H9 (cell line): ENCODE measurements around the gene MUC5AC. TPM values are rescaled to one million over a fixed set of nuclear protein-coding genes. Genes with fewer than 3 reads are reported as not detected.
"Not testable (repeated sequence)": the region's sequence is repeated elsewhere in the genome, so short reads cannot be mapped to it uniquely, and the experiment has no call there.

Source experiments
- DNase-seq: peaks from one replicate; pipeline ENCODE4 v3.0.0-alpha.2; 2017
- H2AFZ ChIP-seq: one replicate; pipeline ENCODE4 v1.6.1; 2013; ENCODE audit warnings: mild to moderate bottlenecking, low read length, control low read depth, moderate library complexity
- H2AK5ac ChIP-seq: 2 replicates; pipeline ENCODE4 v1.6.1; 2013; ENCODE audit warnings: low read length, control low read depth, mixed read lengths; ENCODE audit not compliant: insufficient read length
- H2BK120ac ChIP-seq: one replicate; pipeline ENCODE4 v1.6.1; 2013; ENCODE audit warnings: low read depth, mild to moderate bottlenecking, low read length, control low read depth, inconsistent platforms; ENCODE audit not compliant: poor library complexity, severe bottlenecking
- H2BK12ac ChIP-seq: 2 replicates; pipeline ENCODE4 v1.6.1; 2013; ENCODE audit warnings: low read length, control low read depth, mixed read lengths, low read depth; ENCODE audit not compliant: insufficient read length
- H2BK15ac ChIP-seq: 2 replicates; pipeline ENCODE4 v1.6.1; 2013; ENCODE audit warnings: low read depth, low read length, control low read depth
- H2BK20ac ChIP-seq: one replicate; pipeline ENCODE4 v1.6.1; 2013; ENCODE audit warnings: low read depth, mild to moderate bottlenecking, low read length, control low read depth, inconsistent platforms; ENCODE audit not compliant: poor library complexity, severe bottlenecking
- H2BK5ac ChIP-seq: 2 replicates; pipeline ENCODE4 v1.6.1; 2013; ENCODE audit warnings: low read length, control low read depth, mixed read lengths; ENCODE audit not compliant: insufficient read length
- H3K14ac ChIP-seq: 2 replicates; pipeline ENCODE4 v1.6.1; 2013; ENCODE audit warnings: low read length, control low read depth; ENCODE audit not compliant: insufficient read depth
- H3K18ac ChIP-seq: 2 replicates; pipeline ENCODE4 v1.6.1; 2013; ENCODE audit warnings: low read depth, mild to moderate bottlenecking, mixed read lengths, low read length, control low read depth; ENCODE audit not compliant: insufficient read length
- H3K23ac ChIP-seq: 2 replicates; pipeline ENCODE4 v1.6.1; 2013; ENCODE audit warnings: low read length, control low read depth, mixed read lengths, low read depth; ENCODE audit not compliant: insufficient read length
- H3K23me2 ChIP-seq: 2 replicates; pipeline ENCODE4 v1.6.1; 2013; ENCODE audit warnings: low read depth, mild to moderate bottlenecking, mixed read lengths, low read length, control low read depth; ENCODE audit not compliant: insufficient read length, poor library complexity, severe bottlenecking
- H3K27ac ChIP-seq: 2 replicates; pipeline ENCODE4 v1.5.1; 2013; ENCODE audit warnings: low read length, control low read depth, mixed read lengths, low read depth; ENCODE audit not compliant: insufficient read length
- H3K27me3 ChIP-seq: 2 replicates; pipeline ENCODE4 v1.6.1; 2013; ENCODE audit warnings: low read length, control low read depth, inconsistent platforms; ENCODE audit not compliant: insufficient read depth
- H3K4ac ChIP-seq: 2 replicates; pipeline ENCODE4 v1.6.1; 2013; ENCODE audit warnings: low read depth, mild to moderate bottlenecking, control low read depth, inconsistent platforms, low read length, moderate library complexity
- H3K4me1 ChIP-seq: 2 replicates; pipeline ENCODE4 v1.6.1; 2013; ENCODE audit warnings: low read length, control low read depth, inconsistent platforms; ENCODE audit not compliant: insufficient read depth
- H3K4me2 ChIP-seq: 2 replicates; pipeline ENCODE4 v1.6.1; 2013; ENCODE audit warnings: low read length, control low read depth, mixed read lengths; ENCODE audit not compliant: insufficient read length, insufficient read depth
- H3K56ac ChIP-seq: 2 replicates; pipeline ENCODE4 v1.6.1; 2013; ENCODE audit warnings: low read depth, mild to moderate bottlenecking, mixed read lengths, low read length, control low read depth; ENCODE audit not compliant: insufficient read length
- H3K79me1 ChIP-seq: 2 replicates; pipeline ENCODE4 v1.6.1; 2013; ENCODE audit warnings: low read depth, mild to moderate bottlenecking, moderate library complexity, low read length, control low read depth, inconsistent platforms; ENCODE audit not compliant: insufficient read depth, poor library complexity, severe bottlenecking
- H3K79me2 ChIP-seq: 2 replicates; pipeline ENCODE4 v1.6.1; 2013; ENCODE audit warnings: low read length, control low read depth, inconsistent platforms; ENCODE audit not compliant: insufficient read depth
- H3K9ac ChIP-seq: 2 replicates; pipeline ENCODE4 v1.6.1; 2013; ENCODE audit warnings: low read length, control low read depth, mixed read lengths; ENCODE audit not compliant: insufficient read length; ENCODE audit errors: extremely low read depth
- H3K9me3 ChIP-seq: one replicate; pipeline ENCODE4 v1.6.1; 2013; ENCODE audit warnings: low read depth, low read length, inconsistent platforms; ENCODE audit not compliant: control insufficient read depth
- H3T11ph ChIP-seq: one replicate; pipeline ENCODE4 v1.6.1; 2013; ENCODE audit warnings: mild to moderate bottlenecking, low read length, control low read depth, inconsistent platforms
- H4K20me1 ChIP-seq: one replicate; pipeline ENCODE4 v1.6.1; 2013; ENCODE audit not compliant: control insufficient read depth, insufficient read length, insufficient read depth
- H4K5ac ChIP-seq: 2 replicates; pipeline ENCODE4 v1.6.1; 2013; ENCODE audit warnings: low read depth, mild to moderate bottlenecking, mixed read lengths, low read length, control low read depth; ENCODE audit not compliant: insufficient read length
- H4K8ac ChIP-seq: replicated peaks from 2 replicates; pipeline ENCODE4 v1.6.1; 2013; ENCODE audit warnings: low read length, control low read depth, mixed read lengths, low read depth; ENCODE audit not compliant: insufficient read length
- H4K91ac ChIP-seq: 2 replicates; pipeline ENCODE4 v1.6.1; 2013; ENCODE audit warnings: low read depth, mild to moderate bottlenecking, moderate library complexity, mixed read lengths, low read length, control low read depth; ENCODE audit not compliant: insufficient read length
- H3K27ac Mint-ChIP-seq, 3 experiments: 2 replicates in 2 of 3; 3 replicates in 1 of 3; pipeline ENCODE4 v1.8.0; 2020 to 2021; ENCODE audit warnings: mixed read lengths in 3 of 3, mild to moderate bottlenecking in 1 of 3, moderate library complexity in 1 of 3
- H3K27me3 Mint-ChIP-seq: 2 replicates; pipeline ENCODE4 v1.8.0; 2021; ENCODE audit warnings: low read depth, mild to moderate bottlenecking, moderate library complexity, mixed read lengths
- H3K36me3 Mint-ChIP-seq, 3 experiments: 2 replicates in 2 of 3; 3 replicates in 1 of 3; pipeline ENCODE4 v1.8.0; 2020 to 2021; ENCODE audit warnings: low read depth in 3 of 3, mixed read lengths in 3 of 3; ENCODE audit not compliant: insufficient read depth in 1 of 3
- H3K4me1 Mint-ChIP-seq, 2 experiments: 2 replicates each; pipeline ENCODE4 v1.8.0; 2020; ENCODE audit warnings: mixed read lengths in 2 of 2
- H3K4me3 Mint-ChIP-seq, 2 experiments: 2 replicates in 1 of 2; 3 replicates in 1 of 2; pipeline ENCODE4 v1.8.0; 2020 to 2021; ENCODE audit warnings: mild to moderate bottlenecking in 2 of 2, mixed read lengths in 2 of 2, moderate library complexity in 1 of 2
- H3K9me3 Mint-ChIP-seq, 2 experiments: 2 replicates in 1 of 2; 3 replicates in 1 of 2; pipeline ENCODE4 v1.8.0; 2020; ENCODE audit warnings: mild to moderate bottlenecking in 2 of 2, mixed read lengths in 2 of 2, moderate library complexity in 1 of 2
- WGBS: extraction: QIAGEN DNeasy Blood & Tissue Kit; methylation state at CpG from one replicate; pipeline ENCODE4 v1.1.7; 2013; ENCODE audit warnings: missing lambda C conversion rate, low lambda C conversion rate, mixed read lengths; ENCODE audit not compliant: insufficient read length; ENCODE audit errors: extremely low coverage; 5-methylcytosine and 5-hydroxymethylcytosine counted together
- total RNA-seq: library from RNA; stranded (reverse); gene quantifications from 2 replicates; pipeline ENCODE4 v1.2.1, GENCODE V29; 2021
- TF ChIP-seq, protein P1 (sequence below): fragments of 200-600 bp; sonication (generic); conservative IDR thresholded peaks from 3 replicates; pipeline ENCODE4 v1.8.0; 2021; ENCODE audit warnings: antibody characterized with exemption, mild to moderate bottlenecking

Gene MUC5AC
- total RNA-seq, 1 experiment from 2014 or later: not detected

- Histone ChIP-seq H3K23me2 (no peaks in the 10 kb centered on the region), H2BK15ac (no peak overlapping the region), H3K4me1 (no peaks in the 10 kb centered on the region), H3T11ph (no peak overlapping the region), H4K8ac (no peak overlapping the region), H3K79me1 (no peaks in the 10 kb centered on the region), H3K9ac (no peak overlapping the region), H2AFZ (no peak overlapping the region), H3K14ac (no peak overlapping the region; the same call in 1 of the 2 replicates), H3K27ac (no peak overlapping the region), H3K9me3 (no peaks in the 10 kb centered on the region), H2BK20ac (no peak overlapping the region), H2BK5ac (no peak overlapping the region), H3K4ac (no peak overlapping the region), H2AK5ac (no peak overlapping the region), H4K20me1 (no peaks in the 10 kb centered on the region), H3K18ac (no peak overlapping the region), H4K5ac (no peak overlapping the region), H2BK120ac (no peak overlapping the region), H3K4me2 (no peak overlapping the region), H3K79me2 (no peaks in the 10 kb centered on the region), H3K56ac (no peak overlapping the region), H3K23ac (no peak overlapping the region), H2BK12ac (no peak overlapping the region), H4K91ac (no peak overlapping the region), H3K27me3 (no peaks in the 10 kb centered on the region)
- H3K4me3 Mint-ChIP-seq: no peak overlapping the region
- TF ChIP-seq, protein P1, sequence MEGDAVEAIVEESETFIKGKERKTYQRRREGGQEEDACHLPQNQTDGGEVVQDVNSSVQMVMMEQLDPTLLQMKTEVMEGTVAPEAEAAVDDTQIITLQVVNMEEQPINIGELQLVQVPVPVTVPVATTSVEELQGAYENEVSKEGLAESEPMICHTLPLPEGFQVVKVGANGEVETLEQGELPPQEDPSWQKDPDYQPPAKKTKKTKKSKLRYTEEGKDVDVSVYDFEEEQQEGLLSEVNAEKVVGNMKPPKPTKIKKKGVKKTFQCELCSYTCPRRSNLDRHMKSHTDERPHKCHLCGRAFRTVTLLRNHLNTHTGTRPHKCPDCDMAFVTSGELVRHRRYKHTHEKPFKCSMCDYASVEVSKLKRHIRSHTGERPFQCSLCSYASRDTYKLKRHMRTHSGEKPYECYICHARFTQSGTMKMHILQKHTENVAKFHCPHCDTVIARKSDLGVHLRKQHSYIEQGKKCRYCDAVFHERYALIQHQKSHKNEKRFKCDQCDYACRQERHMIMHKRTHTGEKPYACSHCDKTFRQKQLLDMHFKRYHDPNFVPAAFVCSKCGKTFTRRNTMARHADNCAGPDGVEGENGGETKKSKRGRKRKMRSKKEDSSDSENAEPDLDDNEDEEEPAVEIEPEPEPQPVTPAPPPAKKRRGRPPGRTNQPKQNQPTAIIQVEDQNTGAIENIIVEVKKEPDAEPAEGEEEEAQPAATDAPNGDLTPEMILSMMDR: no peak
- H3K27me3 Mint-ChIP-seq: peaks cover 3% of the 10 kb centered on the region; the same call in 1 of the 2 replicates
- H3K9me3 Mint-ChIP-seq: peaks cover 6 to 12% of the 10 kb centered on the region in 2 experiments; a peak in 2 of 5 replicates
- no peaks in the 10 kb centered on the region for H3K36me3 Mint-ChIP-seq
- H3K4me1 Mint-ChIP-seq: no peaks in the 10 kb centered on the region
- no peak for DNase-seq
- no peak overlapping the region for H3K27ac Mint-ChIP-seq
- no CpG with 5 or more reads among the region's 28 CpGs for WGBS
These were observed 6.4 kb downstream of the MUC5AC start for GRCh38 chr11:1163911-1164735.

- H3K4me1 Mint-ChIP-seq, H3K27me3 Mint-ChIP-seq, H3K4me2 ChIP-seq, H3K18ac ChIP-seq, DNase-seq, H3K4ac ChIP-seq, H3K14ac ChIP-seq, H4K91ac ChIP-seq, H2BK15ac ChIP-seq, H2AFZ ChIP-seq, H2BK5ac ChIP-seq, H3K79me1 ChIP-seq, H2BK120ac ChIP-seq, H3K23ac ChIP-seq, H3K56ac ChIP-seq, H3T11ph ChIP-seq, H3K79me2 ChIP-seq, H2BK12ac ChIP-seq, H4K8ac ChIP-seq, H3K4me1 ChIP-seq, H3K9ac ChIP-seq, H4K5ac ChIP-seq, H4K20me1 ChIP-seq, H3K36me3 Mint-ChIP-seq, H3K23me2 ChIP-seq, H3K27ac Mint-ChIP-seq, H2AK5ac ChIP-seq, H3K27ac ChIP-seq, H3K4me3 Mint-ChIP-seq, H3K27me3 ChIP-seq, H2BK20ac ChIP-seq, H3K9me3 ChIP-seq: not testable (repeated sequence)
- H3K9me3 Mint-ChIP-seq: peaks cover 10 to 19% of the 10 kb centered on the region in 2 experiments; a peak in 2 of 5 replicates
- WGBS: no CpG with 5 or more reads among the region's 10 CpGs
These were observed 7.1 kb downstream of the MUC5AC start for GRCh38 chr11:1164779-1165255.
